A549 (cell line): ENCODE data around the gene ZC3H4. TPM values are rescaled to one million over a fixed set of nuclear protein-coding genes. Genes with fewer than 3 reads are reported as not detected.
A peak's percentile ranks its signal among the peaks of the same experiment; 100 is the strongest.

Source experiments
- ATAC-seq, 2 experiments: fragments of 200-7000 bp in 1 of 2; fragments of >200 bp in 1 of 2; cut with Nextera tagmentation in 1 of 2; cut with Tn5 transposase in 1 of 2; 3 replicates each; pipeline versions ENCODE4 v1.8.0 to v1.9.1; 2018 to 2020; ENCODE audit warnings: mild to moderate bottlenecking in 1 of 2, moderate library complexity in 1 of 2
- CTCF ChIA-PET: fragments of 300-600 bp; sonication (Branson Sonifier 250); formaldehyde crosslinking; extraction: SDS; loops from one replicate; lab custom pipeline; 2021; ENCODE audit warnings: antibody characterized with exemption, inconsistent platforms; lab: Yijun Ruan, JAX
- POLR2A ChIA-PET: fragments of 350-600 bp; formaldehyde crosslinking; extraction: SDS; loops from one replicate; lab custom pipeline; 2021; ENCODE audit warnings: antibody characterized with exemption, inconsistent platforms; lab: Yijun Ruan, JAX
- DNase-seq, 2 experiments: peaks; one replicate each; pipeline versions ENCODE4 v3.0.0 to v3.0.0-alpha.2; 2011 to 2016; ENCODE audit warnings: low read depth in 1 of 2, low spot score in 1 of 2
- FAIRE-seq: peaks from 2 replicates; lab custom pipeline; 2011; peaks lifted over from hg19 to GRCh38; lab: Jason Lieb, UNC
- H3K27ac ChIP-seq, 2 experiments: fragments of >200 bp; sonication (Bioruptor Twin); formaldehyde crosslinking; 3 replicates each; pipeline ENCODE4 v1.5.1; 2016 to 2017
- H3K4me1 ChIP-seq: fragments of >200 bp; sonication (Bioruptor Twin); formaldehyde crosslinking; 3 replicates; pipeline ENCODE4 v1.6.1; 2016
- H3K4me2 ChIP-seq: fragments of >200 bp; sonication (Bioruptor Twin); formaldehyde crosslinking; 3 replicates; pipeline ENCODE4 v1.6.1; 2016
- H3K4me3 ChIP-seq: fragments of >200 bp; sonication (Bioruptor Twin); formaldehyde crosslinking; 3 replicates; pipeline ENCODE4 v1.5.1; 2016
- H3K9me3 ChIP-seq: fragments of >200 bp; sonication (Bioruptor Twin); formaldehyde crosslinking; 3 replicates; pipeline ENCODE4 v1.6.1; 2016
- ATOH8 ChIP-seq: fragments of 250-450 bp; sonication (Bioruptor Pico); IDR thresholded peaks from 2 replicates; pipeline ENCODE4 v1.5.0; 2020; ENCODE audit warnings: low read depth, mild to moderate bottlenecking, moderate library complexity
- BHLHE40 ChIP-seq: IDR thresholded peaks from 2 replicates; pipeline ENCODE4 v1.6.1; 2012; ENCODE audit warnings: low read depth, low read length, inconsistent platforms
- CBX2 ChIP-seq: fragments of 200-600 bp; sonication (generic); IDR thresholded peaks from 2 replicates; pipeline ENCODE4 v1.6.1; 2016; ENCODE audit warnings: low read depth, mild to moderate bottlenecking, borderline replicate concordance
- CBX8 ChIP-seq: fragments of 200-600 bp; sonication (generic); IDR thresholded peaks from 2 replicates; pipeline ENCODE4 v1.6.1; 2016
- CHD4 ChIP-seq: fragments of 200-600 bp; sonication (generic); IDR thresholded peaks from 2 replicates; pipeline ENCODE4 v1.6.1; 2016; ENCODE audit warnings: antibody characterized with exemption, mild to moderate bottlenecking, borderline replicate concordance
- CTCF ChIP-seq: fragments of >200 bp; sonication (Bioruptor Twin); formaldehyde crosslinking; IDR thresholded peaks from 3 replicates; pipeline ENCODE4 v1.5.1; 2016
- EHMT2 ChIP-seq: fragments of 200-600 bp; sonication (generic); IDR thresholded peaks from 2 replicates; pipeline ENCODE4 v1.6.1; 2016; ENCODE audit warnings: antibody characterized with exemption, low read depth, mild to moderate bottlenecking, moderate library complexity
- ESRRA ChIP-seq: fragments of 150-350 bp; IDR thresholded peaks from 2 replicates; pipeline ENCODE4 v1.6.1; 2014; ENCODE audit warnings: mild to moderate bottlenecking, low read length, borderline replicate concordance
- FOXS1 ChIP-seq: fragments of 250-450 bp; sonication (Bioruptor Pico); IDR thresholded peaks from 2 replicates; pipeline ENCODE4 v1.5.0; 2020; ENCODE audit warnings: mild to moderate bottlenecking, moderate library complexity
- HDAC2 ChIP-seq: fragments of 200-600 bp; sonication (generic); IDR thresholded peaks from 2 replicates; pipeline ENCODE4 v1.6.1; 2016
- HOXB5 ChIP-seq: fragments of 250-450 bp; sonication (Bioruptor Pico); IDR thresholded peaks from 2 replicates; pipeline ENCODE4 v1.5.0; 2020; ENCODE audit warnings: mild to moderate bottlenecking, moderate library complexity
- MAX ChIP-seq: IDR thresholded peaks from 2 replicates; pipeline ENCODE4 v1.6.1; 2012
- MAZ ChIP-seq: fragments of 150-350 bp; IDR thresholded peaks from 2 replicates; pipeline ENCODE4 v1.6.1; 2014; ENCODE audit warnings: antibody characterized with exemption, low read depth, low read length, borderline replicate concordance
- MYC ChIP-seq: IDR thresholded peaks from 2 replicates; pipeline ENCODE4 v1.6.1; 2012; ENCODE audit warnings: mild to moderate bottlenecking, inconsistent platforms, low read length, improper control_type of control experiment, borderline replicate concordance
- PBX3 ChIP-seq: IDR thresholded peaks from 2 replicates; pipeline ENCODE4 v1.6.1; 2012
- POLR2A ChIP-seq: IDR thresholded peaks from 2 replicates; pipeline ENCODE4 v1.6.1; 2012; ENCODE audit warnings: mild to moderate bottlenecking, low read length
- RNF2 ChIP-seq: fragments of 200-600 bp; sonication (generic); IDR thresholded peaks from 2 replicates; pipeline ENCODE4 v1.6.1; 2016; ENCODE audit warnings: low read depth, mild to moderate bottlenecking, antibody characterized with exemption, moderate library complexity, borderline replicate concordance
- SREBF2 ChIP-seq: fragments of 450-650 bp; IDR thresholded peaks from 2 replicates; pipeline ENCODE4 v1.6.1; 2014; ENCODE audit warnings: mild to moderate bottlenecking, moderate library complexity
- ZC3H11A ChIP-seq: fragments of 450-650 bp; IDR thresholded peaks from 2 replicates; pipeline ENCODE4 v1.6.1; 2014; ENCODE audit warnings: antibody characterized with exemption, mild to moderate bottlenecking
- ZFP36 ChIP-seq: fragments of 450-650 bp; IDR thresholded peaks from 2 replicates; pipeline ENCODE4 v1.6.1; 2014; ENCODE audit warnings: borderline replicate concordance; ENCODE audit not compliant: partially characterized antibody
- ZNF302 ChIP-seq: fragments of 250-450 bp; sonication (Bioruptor Pico); IDR thresholded peaks from 2 replicates; pipeline ENCODE4 v1.9.0; 2021; ENCODE audit warnings: inconsistent platforms, mild to moderate bottlenecking, moderate library complexity
- WGBS: methylation state at CpG from one replicate; pipeline ENCODE4 v1.1.6; 2017; ENCODE audit errors: missing lambda C conversion rate; 5-methylcytosine and 5-hydroxymethylcytosine counted together
- polyA plus RNA-seq, 4 experiments: library from polyadenylated mRNA; depleted of rRNA in 3 of 4; stranded (reverse); fragments of >200 nt; fragmentation: RNase III in 1 of 4; extraction: RNeasy Plus Mini Kit Qiagen cat#74134 plus additional on column Dnase treatment in 1 of 4; gene quantifications; 2 replicates in 3 of 4; 3 replicates in 1 of 4; pipeline ENCODE4 v1.2.3, GENCODE V29; 2011 to 2017
- TF ChIP-seq, protein P1 (sequence below): fragments of >200 bp; sonication (Bioruptor Twin); formaldehyde crosslinking; IDR thresholded peaks from 3 replicates; pipeline ENCODE4 v1.6.1; 2016

The ZC3H4 gene
- polyA plus RNA-seq, 2 of the 4 experiments (the other 2 are of a cell fraction), result 7.7 to 33.4 TPM

- TF ChIP-seq MYC (no peak), EHMT2 (no peak)
These were observed 44.1 kb upstream of the ZC3H4 start (continued) for GRCh38 chr19:47157431-47158321.

- ATAC-seq, result no peak
- no peak for DNase-seq
- CTCF ChIA-PET, result interaction anchor here (0.7 to 26.9 kb wide), 15 partner anchors 8 to 402 kb away, joined by 3 to 364 read pairs (median 4); partner anchors contain the start of gene SAE1
- 91% methylated on average over 7 of the region's 7 CpGs for WGBS
- peaks cover 29% of the 10 kb centered on the region for H3K4me1 ChIP-seq
- TF ChIP-seq CTCF (no peak), SREBF2 (no peak), HDAC2 (no peak), MAZ (no peak), POLR2A (no peak), CBX8 (no peak), CHD4 (no peak), ZFP36 (no peak), CBX2 (no peak), RNF2 (no peak), HOXB5 (CRISPR knock-in tag) (no peak), ESRRA (no peak), ZC3H11A (no peak), BHLHE40 (no peak), PBX3 (no peak), ATOH8 (CRISPR knock-in tag) (no peak), MAX (no peak), FOXS1 (CRISPR knock-in tag) (no peak)
- no peak for FAIRE-seq
- no peaks in the 10 kb centered on the region for H3K9me3 ChIP-seq
- POLR2A ChIA-PET, result interaction anchor here (1.5 to 2.2 kb wide), 2 partner anchors 69 to 87 kb away, joined by 7 to 10 read pairs; no protein-coding TSS in a partner anchor
- H3K4me2 ChIP-seq, result no peak overlapping the region
- H3K4me3 ChIP-seq, result no peak overlapping the region
- peak overlapping the region in 1 of 2 experiments; percentile 63; a peak in 1 of 6 replicates for H3K27ac ChIP-seq
These were observed 43.4 kb upstream of the ZC3H4 start for GRCh38 chr19:47156861-47157430.

- Histone ChIP-seq H3K27ac (no peak overlapping the region), H3K4me1 (peaks cover 29% of the 10 kb centered on the region), H3K9me3 (no peaks in the 10 kb centered on the region), H3K4me3 (no peak overlapping the region), H3K4me2 (no peak overlapping the region)
- 90% methylated on average over 7 of the region's 7 CpGs for WGBS
- TF ChIP-seq, protein P1, sequence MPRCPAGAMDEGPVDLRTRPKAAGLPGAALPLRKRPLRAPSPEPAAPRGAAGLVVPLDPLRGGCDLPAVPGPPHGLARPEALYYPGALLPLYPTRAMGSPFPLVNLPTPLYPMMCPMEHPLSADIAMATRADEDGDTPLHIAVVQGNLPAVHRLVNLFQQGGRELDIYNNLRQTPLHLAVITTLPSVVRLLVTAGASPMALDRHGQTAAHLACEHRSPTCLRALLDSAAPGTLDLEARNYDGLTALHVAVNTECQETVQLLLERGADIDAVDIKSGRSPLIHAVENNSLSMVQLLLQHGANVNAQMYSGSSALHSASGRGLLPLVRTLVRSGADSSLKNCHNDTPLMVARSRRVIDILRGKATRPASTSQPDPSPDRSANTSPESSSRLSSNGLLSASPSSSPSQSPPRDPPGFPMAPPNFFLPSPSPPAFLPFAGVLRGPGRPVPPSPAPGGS, result no peak
- TF ChIP-seq ZNF302 (CRISPR knock-in tag) (no peak), CTCF (no peak), CBX2 (no peak)
- FAIRE-seq, result no peak
- ChIA-PET CTCF (interaction anchor here (1.0 to 26.9 kb wide), 9 partner anchors 9 to 329 kb away, joined by 3 to 364 read pairs (median 9); partner anchors contain the start of gene KPTN), POLR2A (no interaction called here)
- no peak for DNase-seq
- no peak for ATAC-seq
These were observed 41.6 kb upstream of the ZC3H4 start for GRCh38 chr19:47155148-47155547.
